HEK293 (cell line): ENCODE measurements around the gene PCCA.

Source experiments
- CTCF ChIA-PET: fragments of 350-600 bp; formaldehyde crosslinking; extraction: SDS; loops from one replicate; lab custom pipeline; 2021; ENCODE audit warnings: antibody characterized with exemption; lab: Yijun Ruan, JAX
- POLR2A ChIA-PET: fragments of 300-600 bp; formaldehyde crosslinking; extraction: SDS; loops from one replicate; lab custom pipeline; 2020; ENCODE audit warnings: antibody characterized with exemption, inconsistent platforms; lab: Yijun Ruan, JAX
- H3K27ac ChIP-seq: fragments of 200-500 bp; sonication (Bioruptor generic); 2 replicates; pipeline ENCODE4 v1.5.1; 2014; ENCODE audit warnings: low read depth, low read length, control low read depth, inconsistent platforms; ENCODE audit errors: extremely low read depth
- H3K36me3 ChIP-seq, 2 experiments: fragments of 200-500 bp in 1 of 2; sonication (Bioruptor generic) in 1 of 2; 1 replicate in 1 of 2; 2 replicates in 1 of 2; pipeline ENCODE4 v1.5.1; 2014 to 2017; ENCODE audit warnings: inconsistent platforms in 2 of 2, low read length in 2 of 2; ENCODE audit not compliant: control insufficient read depth in 2 of 2, insufficient read depth in 1 of 2
- H3K4me1 ChIP-seq: fragments of 200-500 bp; sonication (Bioruptor generic); 2 replicates; pipeline ENCODE4 v1.5.1; 2014; ENCODE audit warnings: mild to moderate bottlenecking, low read length, inconsistent platforms; ENCODE audit not compliant: control insufficient read depth, insufficient read depth
- H3K4me3 ChIP-seq: 2 replicates; pipeline ENCODE4 v1.5.1; 2011; ENCODE audit warnings: low read depth, mild to moderate bottlenecking, control low read depth, low read length, moderate library complexity
- H3K9me3 ChIP-seq: fragments of 200-500 bp; sonication (Bioruptor generic); 2 replicates; pipeline ENCODE4 v1.5.1; 2014; ENCODE audit warnings: low read depth, low read length, inconsistent platforms; ENCODE audit not compliant: control insufficient read depth, insufficient read depth
- GLI2 ChIP-seq: fragments of 450-650 bp; formaldehyde crosslinking; IDR thresholded peaks from 2 replicates; pipeline ENCODE4; 2017; ENCODE audit warnings: missing biosample characterization, missing genetic modification characterization, low read depth, borderline replicate concordance
- HOXA7 ChIP-seq: sonication (generic); formaldehyde crosslinking; IDR thresholded peaks from 2 replicates; pipeline ENCODE4 v1.8.1; 2022; ENCODE audit warnings: missing genetic modification reagents, borderline replicate concordance
- MYNN ChIP-seq: fragments of 450-650 bp; formaldehyde crosslinking; IDR thresholded peaks from 2 replicates; pipeline ENCODE4 v1.5.1; 2016; ENCODE audit warnings: missing biosample characterization, missing genetic modification characterization, borderline replicate concordance
- OSR2 ChIP-seq: fragments of 450-650 bp; formaldehyde crosslinking; IDR thresholded peaks from 2 replicates; pipeline ENCODE4 v1.5.1; 2016; ENCODE audit warnings: missing biosample characterization, missing genetic modification characterization
- PBX3 ChIP-seq: sonication (generic); formaldehyde crosslinking; IDR thresholded peaks from 2 replicates; pipeline ENCODE4 v1.8.1; 2022; ENCODE audit warnings: mild to moderate bottlenecking, moderate library complexity, missing genetic modification reagents
- PRDM6 ChIP-seq: fragments of 450-650 bp; formaldehyde crosslinking; IDR thresholded peaks from 2 replicates; pipeline ENCODE4 v1.5.1; 2017; ENCODE audit warnings: missing biosample characterization, missing genetic modification characterization
- SCRT2 ChIP-seq: fragments of 450-650 bp; formaldehyde crosslinking; IDR thresholded peaks from 2 replicates; pipeline ENCODE4 v1.5.1; 2016; ENCODE audit warnings: missing biosample characterization, missing genetic modification characterization
- ZNF157 ChIP-seq: fragments of 450-650 bp; formaldehyde crosslinking; IDR thresholded peaks from 2 replicates; pipeline ENCODE4 v1.5.1; 2016; ENCODE audit warnings: missing biosample characterization, missing genetic modification characterization
- ZNF302 ChIP-seq: fragments of 450-650 bp; formaldehyde crosslinking; IDR thresholded peaks from 2 replicates; pipeline ENCODE4 v1.5.1; 2016; ENCODE audit warnings: missing biosample characterization, missing genetic modification characterization, low read depth
- ZNF549 ChIP-seq: fragments of 450-650 bp; IDR thresholded peaks from 2 replicates; pipeline ENCODE4 v1.5.1; 2018; ENCODE audit warnings: missing biosample characterization, missing genetic modification characterization, mild to moderate bottlenecking, inconsistent platforms, moderate library complexity
- ZNF610 ChIP-seq: fragments of 450-650 bp; formaldehyde crosslinking; IDR thresholded peaks from 2 replicates; pipeline ENCODE4 v1.5.1; 2016; ENCODE audit warnings: missing biosample characterization, missing genetic modification characterization, borderline replicate concordance
- ZNF624 ChIP-seq: fragments of 450-650 bp; formaldehyde crosslinking; IDR thresholded peaks from 2 replicates; pipeline ENCODE4 v1.5.1; 2017; ENCODE audit warnings: missing biosample characterization, missing genetic modification characterization
- ZNF664 ChIP-seq: fragments of 450-650 bp; formaldehyde crosslinking; IDR thresholded peaks from 2 replicates; pipeline ENCODE4 v1.5.1; 2016; ENCODE audit warnings: missing biosample characterization, missing genetic modification characterization
- ZNF76 ChIP-seq: fragments of 450-650 bp; formaldehyde crosslinking; IDR thresholded peaks from 2 replicates; pipeline ENCODE4; 2016; ENCODE audit warnings: low read depth, missing biosample characterization, missing genetic modification characterization, borderline replicate concordance
- ZNF777 ChIP-seq: fragments of 450-650 bp; formaldehyde crosslinking; IDR thresholded peaks from 2 replicates; pipeline ENCODE4 v1.5.1; 2017; ENCODE audit warnings: missing biosample characterization, missing genetic modification characterization, borderline replicate concordance
- ZSCAN30 ChIP-seq: fragments of 450-650 bp; IDR thresholded peaks from 2 replicates; pipeline ENCODE4 v1.5.1; 2018; ENCODE audit warnings: missing biosample characterization, mild to moderate bottlenecking, missing genetic modification characterization, moderate library complexity
- TF ChIP-seq, protein P1 (sequence below): fragments of 450-650 bp; formaldehyde crosslinking; IDR thresholded peaks from 2 replicates; pipeline ENCODE4 v1.5.1; 2017; ENCODE audit warnings: missing biosample characterization, missing genetic modification characterization
- TF ChIP-seq, protein P2 (sequence below): fragments of 450-650 bp; formaldehyde crosslinking; IDR thresholded peaks from 2 replicates; pipeline ENCODE4; 2016; ENCODE audit warnings: missing biosample characterization, missing genetic modification characterization
- TF ChIP-seq, protein P3 (sequence below): fragments of 450-650 bp; formaldehyde crosslinking; IDR thresholded peaks from 2 replicates; pipeline ENCODE4 v1.5.1; 2016; ENCODE audit warnings: missing biosample characterization, missing genetic modification characterization

Gene PCCA

DNA sequence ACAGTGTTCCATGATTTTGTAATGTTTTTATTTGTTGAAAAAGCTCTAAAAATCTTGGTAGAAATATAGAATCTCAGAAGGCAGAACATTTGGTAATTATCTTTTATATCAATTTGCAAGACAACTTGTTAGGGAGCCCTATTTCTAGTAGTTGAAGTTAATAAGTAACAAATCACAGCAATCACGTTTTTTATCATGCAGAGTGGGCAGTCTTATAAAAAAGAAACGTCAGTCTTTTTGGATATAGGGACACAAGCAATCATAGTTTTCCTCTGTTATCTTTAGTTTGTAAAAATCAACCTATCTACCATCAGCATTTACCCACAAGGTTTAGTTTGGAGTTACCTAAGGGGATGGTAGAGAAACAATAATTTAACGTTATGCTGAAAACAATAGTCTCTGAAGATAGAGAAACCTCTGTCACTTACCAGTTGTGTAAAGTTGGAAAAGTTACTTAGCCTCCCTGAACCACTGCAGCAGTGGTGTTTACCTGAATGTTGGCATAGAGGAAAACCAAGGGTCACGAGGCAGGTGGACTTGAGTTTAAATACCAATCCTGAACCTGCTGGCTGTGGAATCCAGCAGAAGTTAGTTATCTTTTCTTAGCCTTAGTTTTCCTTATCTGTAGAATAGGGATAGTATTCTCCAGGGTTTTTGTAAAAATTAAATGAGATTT lies 306.9 kb downstream of the PCCA start:
- TF ChIP-seq HOXA7 (no peak), PRDM6 (peak; percentile 39), PBX3 (CRISPR knock-in tag) (no peak), ZNF549 (tag by site-specific recombination) (no peak), ZNF302 (tag by site-specific recombination) (no peak), ZSCAN30 (no peak), ZNF664 (0 out of 2 replicates have a peak, but pooled peaks have one; percentile 18)
- TF ChIP-seq, protein P1, sequence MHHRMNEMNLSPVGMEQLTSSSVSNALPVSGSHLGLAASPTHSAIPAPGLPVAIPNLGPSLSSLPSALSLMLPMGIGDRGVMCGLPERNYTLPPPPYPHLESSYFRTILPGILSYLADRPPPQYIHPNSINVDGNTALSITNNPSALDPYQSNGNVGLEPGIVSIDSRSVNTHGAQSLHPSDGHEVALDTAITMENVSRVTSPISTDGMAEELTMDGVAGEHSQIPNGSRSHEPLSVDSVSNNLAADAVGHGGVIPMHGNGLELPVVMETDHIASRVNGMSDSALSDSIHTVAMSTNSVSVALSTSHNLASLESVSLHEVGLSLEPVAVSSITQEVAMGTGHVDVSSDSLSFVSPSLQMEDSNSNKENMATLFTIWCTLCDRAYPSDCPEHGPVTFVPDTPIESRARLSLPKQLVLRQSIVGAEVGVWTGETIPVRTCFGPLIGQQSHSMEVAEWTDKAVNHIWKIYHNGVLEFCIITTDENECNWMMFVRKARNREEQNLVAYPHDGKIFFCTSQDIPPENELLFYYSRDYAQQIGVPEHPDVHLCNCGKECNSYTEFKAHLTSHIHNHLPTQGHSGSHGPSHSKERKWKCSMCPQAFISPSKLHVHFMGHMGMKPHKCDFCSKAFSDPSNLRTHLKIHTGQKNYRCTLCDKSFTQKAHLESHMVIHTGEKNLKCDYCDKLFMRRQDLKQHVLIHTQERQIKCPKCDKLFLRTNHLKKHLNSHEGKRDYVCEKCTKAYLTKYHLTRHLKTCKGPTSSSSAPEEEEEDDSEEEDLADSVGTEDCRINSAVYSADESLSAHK (tag by site-specific recombination): no peak
- CTCF ChIA-PET: no interaction called here
- Histone ChIP-seq H3K4me1 (peaks cover 9% of the 10 kb centered on the region), H3K36me3 (no peaks in the 10 kb centered on the region), H3K9me3 (no peaks in the 10 kb centered on the region), H3K4me3 (no peak overlapping the region), H3K27ac (no peak overlapping the region)
- POLR2A ChIA-PET: no interaction called here

DNA sequence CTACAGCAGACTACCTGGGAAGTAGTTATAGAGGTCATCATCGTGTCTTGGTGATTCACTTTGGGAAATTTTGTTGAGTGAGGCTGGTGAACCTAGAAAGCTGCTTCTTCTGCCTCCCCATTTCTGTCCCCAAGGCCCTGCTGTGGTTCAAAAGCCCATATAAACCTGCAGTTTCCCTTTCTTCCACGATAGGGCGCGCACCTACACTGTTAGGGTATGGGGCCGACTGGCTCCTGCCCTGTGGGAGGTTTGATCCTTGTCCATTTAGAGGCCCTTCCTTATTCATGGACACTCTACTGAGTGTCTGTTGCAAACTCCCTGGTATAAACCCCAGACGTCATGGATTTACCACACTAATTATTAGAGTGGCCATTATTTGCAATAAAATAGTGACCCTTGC lies 307.9 kb downstream of the PCCA start:
- no peak for TF ChIP-seq ZNF624 (tag by site-specific recombination)
- TF ChIP-seq SCRT2 (tag by site-specific recombination): no peak
- no peak for TF ChIP-seq ZNF76 (tag by site-specific recombination)
- TF ChIP-seq ZNF610 (tag by site-specific recombination): no peak
- no peak for TF ChIP-seq MYNN (tag by site-specific recombination)
- TF ChIP-seq GLI2 (tag by site-specific recombination): no peak
- no peak for TF ChIP-seq ZNF157 (tag by site-specific recombination)
- H3K4me1 ChIP-seq: peaks cover 9% of the 10 kb centered on the region

GRCh38 chr13:100397627-100398026 lies 308.7 kb downstream of the PCCA start:
- no peak overlapping the region for H3K4me3 ChIP-seq
- H3K36me3 ChIP-seq: no peaks in the 10 kb centered on the region
- H3K4me1 ChIP-seq: peaks cover 6% of the 10 kb centered on the region; the same call in 1 of the 2 replicates
- no peaks in the 10 kb centered on the region for H3K9me3 ChIP-seq
- H3K27ac ChIP-seq: no peak overlapping the region
- POLR2A ChIA-PET: no interaction called here
- 0 out of 2 replicates have a peak, but pooled peaks have one; percentile 9 for TF ChIP-seq OSR2 (tag by site-specific recombination)
- TF ChIP-seq ZNF777: no peak
- TF ChIP-seq, protein P2, sequence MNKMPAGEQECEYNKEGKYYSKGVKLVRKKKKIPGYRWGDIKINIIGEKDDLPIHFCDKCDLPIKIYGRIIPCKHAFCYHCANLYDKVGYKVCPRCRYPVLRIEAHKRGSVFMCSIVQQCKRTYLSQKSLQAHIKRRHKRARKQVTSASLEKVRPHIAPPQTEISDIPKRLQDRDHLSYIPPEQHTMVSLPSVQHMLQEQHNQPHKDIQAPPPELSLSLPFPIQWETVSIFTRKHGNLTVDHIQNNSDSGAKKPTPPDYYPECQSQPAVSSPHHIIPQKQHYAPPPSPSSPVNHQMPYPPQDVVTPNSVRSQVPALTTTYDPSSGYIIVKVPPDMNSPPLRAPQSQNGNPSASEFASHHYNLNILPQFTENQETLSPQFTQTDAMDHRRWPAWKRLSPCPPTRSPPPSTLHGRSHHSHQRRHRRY (tag by site-specific recombination): no peak
- TF ChIP-seq PRDM6: peak; percentile 93
- TF ChIP-seq, protein P3, sequence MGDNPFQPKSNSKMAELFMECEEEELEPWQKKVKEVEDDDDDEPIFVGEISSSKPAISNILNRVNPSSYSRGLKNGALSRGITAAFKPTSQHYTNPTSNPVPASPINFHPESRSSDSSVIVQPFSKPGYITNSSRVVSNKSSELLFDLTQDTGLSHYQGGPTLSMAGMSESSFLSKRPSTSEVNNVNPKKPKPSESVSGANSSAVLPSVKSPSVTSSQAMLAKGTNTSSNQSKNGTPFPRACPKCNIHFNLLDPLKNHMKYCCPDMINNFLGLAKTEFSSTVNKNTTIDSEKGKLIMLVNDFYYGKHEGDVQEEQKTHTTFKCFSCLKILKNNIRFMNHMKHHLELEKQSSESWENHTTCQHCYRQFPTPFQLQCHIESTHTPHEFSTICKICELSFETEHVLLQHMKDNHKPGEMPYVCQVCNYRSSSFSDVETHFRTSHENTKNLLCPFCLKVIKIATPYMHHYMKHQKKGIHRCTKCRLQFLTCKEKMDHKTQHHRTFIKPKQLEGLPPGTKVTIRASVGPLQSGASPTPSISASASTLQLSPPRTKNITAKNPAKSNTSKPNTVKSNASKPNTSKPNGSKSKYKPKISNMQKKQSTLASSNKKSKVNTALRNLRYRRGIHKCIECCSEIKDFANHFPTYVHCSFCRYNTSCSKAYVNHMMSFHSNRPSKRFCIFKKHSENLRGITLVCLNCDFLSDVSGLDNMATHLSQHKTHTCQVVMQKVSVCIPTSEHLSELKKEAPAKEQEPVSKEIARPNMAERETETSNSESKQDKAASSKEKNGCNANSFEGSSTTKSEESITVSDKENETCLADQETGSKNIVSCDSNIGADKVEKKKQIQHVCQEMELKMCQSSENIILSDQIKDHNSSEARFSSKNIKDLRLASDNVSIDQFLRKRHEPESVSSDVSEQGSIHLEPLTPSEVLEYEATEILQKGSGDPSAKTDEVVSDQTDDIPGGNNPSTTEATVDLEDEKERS: no peak
- TF ChIP-seq, all 188 proteins: peak for 2
- CTCF ChIA-PET: no interaction called here

More for the DNA sequence above, 307.9 kb downstream of the PCCA start:
- ChIA-PET CTCF (no interaction called here), POLR2A (no interaction called here)
- no peak overlapping the region for H3K4me3 ChIP-seq
- H3K36me3 ChIP-seq: no peaks in the 10 kb centered on the region
- H3K9me3 ChIP-seq: no peaks in the 10 kb centered on the region
- H3K27ac ChIP-seq: no peak overlapping the region
